ENCODE measurements around the gene RPL41.
"Not testable (repeated sequence)": the region's sequence is repeated elsewhere in the genome, so short reads cannot be mapped to it uniquely, and the experiment has no call there.

RPL41 gene

DNA sequence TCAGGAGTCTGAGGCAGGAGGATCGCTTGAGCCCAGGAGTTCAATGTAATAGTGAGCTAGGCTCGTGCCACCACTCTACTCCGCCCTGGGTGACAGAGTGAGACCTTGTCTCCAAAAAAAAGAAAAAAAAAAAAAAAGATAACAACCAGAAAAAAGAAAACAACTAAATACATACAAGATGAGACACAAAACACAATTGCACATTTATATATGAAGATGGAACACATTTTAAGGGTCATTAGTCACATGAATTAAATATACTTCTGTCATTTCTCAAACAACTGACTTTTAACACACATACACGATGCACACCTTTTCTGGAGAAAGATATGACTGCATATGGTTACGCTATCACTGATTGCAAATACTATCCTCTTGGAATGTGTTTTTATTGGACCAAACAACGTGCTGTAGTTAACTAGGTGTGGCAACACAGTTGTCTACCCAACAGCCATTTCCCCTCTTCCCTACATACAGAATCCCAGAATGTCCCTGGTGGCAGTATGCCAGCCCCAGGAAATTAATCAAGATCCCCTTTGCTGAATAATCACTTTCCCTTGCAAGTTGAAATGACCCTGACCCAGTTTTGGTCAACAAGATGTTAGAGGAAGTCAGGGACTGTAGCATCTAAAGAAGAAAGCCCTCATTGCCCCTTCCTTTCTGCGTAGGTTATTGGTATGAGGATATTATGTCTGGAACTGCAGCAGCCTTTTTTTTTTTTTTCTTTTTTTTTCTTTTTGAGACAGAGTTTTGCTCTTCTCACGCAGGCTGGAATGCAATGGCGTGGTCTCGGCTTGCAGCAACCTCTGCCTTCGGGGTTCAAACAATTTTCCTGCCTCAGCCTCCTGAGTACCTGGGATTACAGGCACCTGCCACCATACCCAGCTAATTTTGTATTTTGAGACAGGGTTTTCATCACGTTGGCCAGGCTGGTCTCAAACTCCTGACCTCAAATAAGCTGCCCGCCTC is 30.3 kb downstream of the RPL41 start:
- in situ Hi-C loops (cut with HindIII; ENCODE audit: low pct_ligation_motif_present, low pct_unique_long_range_greater_than_20kb, low sequenced_read_pairs) = no loop called here

DNA sequence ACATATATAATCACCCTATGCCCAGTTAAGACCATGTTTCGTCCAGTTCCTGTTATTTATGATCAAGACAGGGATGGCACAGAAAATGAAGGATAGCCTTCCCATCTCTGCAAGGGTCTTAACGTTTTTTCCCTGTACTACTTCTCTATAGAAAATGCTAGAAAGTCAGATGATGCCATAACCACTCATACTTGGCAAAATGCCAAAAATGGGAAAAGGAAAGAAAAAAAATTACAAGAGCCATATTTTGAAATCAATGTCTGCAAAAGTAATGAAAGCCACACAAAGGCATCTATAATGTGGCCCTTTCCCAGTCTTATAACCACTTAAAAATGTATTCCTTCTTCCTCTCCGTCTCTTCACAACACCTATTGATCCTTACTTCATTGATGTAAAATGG is 34.1 kb downstream of the RPL41 start:
- in situ Hi-C loops (cut with HindIII; ENCODE audit: low pct_ligation_motif_present, low pct_unique_long_range_greater_than_20kb, low sequenced_read_pairs) = no loop called here
- DNase-seq = peak; percentile 42

More for the DNA sequence above, 30.3 kb downstream of the RPL41 start:
- DNase-seq = no peak

DNA sequence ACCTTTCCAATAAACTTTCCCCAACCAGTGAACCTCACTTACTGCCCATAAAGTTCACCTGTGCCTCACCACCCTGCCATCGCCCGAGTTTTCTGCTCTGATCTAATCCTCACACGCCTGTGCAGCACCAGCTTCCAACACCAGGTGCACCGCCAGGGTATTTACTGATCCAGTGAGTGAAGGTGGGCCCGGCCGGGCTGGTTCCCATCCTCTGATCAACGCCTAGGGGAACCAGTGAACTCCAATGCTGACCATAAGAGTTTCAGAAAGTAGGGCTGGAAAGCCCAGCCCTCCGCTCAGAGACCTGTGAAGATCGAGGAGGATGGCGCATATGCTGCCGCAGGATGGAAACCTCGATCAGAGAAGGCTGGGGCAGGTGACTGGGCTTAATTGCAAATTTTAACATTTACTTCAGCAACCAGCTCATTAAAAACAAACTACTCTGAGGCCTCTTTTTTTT is 35.3 kb downstream of the RPL41 start:
- in situ Hi-C loops (cut with HindIII; ENCODE audit: low pct_ligation_motif_present, low pct_unique_long_range_greater_than_20kb, low sequenced_read_pairs) = no loop called here
- peak; percentile 83 for DNase-seq

DNA sequence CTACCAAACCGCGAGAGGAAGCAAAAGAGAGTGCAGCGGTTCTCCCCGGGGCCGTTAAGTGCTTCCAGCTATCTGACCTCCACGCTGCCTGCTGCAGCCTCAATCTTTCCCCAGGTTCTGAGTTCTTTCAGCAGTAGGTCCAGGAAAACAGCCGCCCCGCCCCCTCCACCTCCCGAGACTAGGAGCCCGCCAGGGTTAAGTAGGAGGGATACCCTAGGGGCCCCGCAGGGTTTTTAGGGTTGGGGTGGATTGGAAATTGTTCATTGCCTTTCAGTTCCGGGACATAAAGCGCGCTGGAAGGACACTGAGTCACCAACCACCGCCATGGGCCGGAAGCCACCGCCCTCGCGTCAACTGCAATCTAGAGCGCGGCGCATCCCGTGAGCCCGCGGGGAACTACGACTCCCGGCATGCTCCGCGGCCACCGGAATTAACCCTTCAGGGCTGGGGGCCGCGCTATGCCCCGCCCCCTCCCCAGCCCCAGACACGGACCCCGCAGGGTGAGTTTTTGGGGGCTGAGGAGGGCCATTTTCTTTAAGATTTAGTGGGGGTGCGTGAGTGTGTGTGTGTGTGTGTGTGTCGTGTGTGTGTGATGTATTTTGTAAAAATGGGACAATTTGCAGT is 35.8 kb downstream of the RPL41 start, which contains the start of gene MYL6B:
TSS of gene MYL6B (plus strand) at position 456 of the 624 bp plus-strand sequence. CDS start 1,332 bp downstream, outside the sequence.
- in situ Hi-C loops (cut with HindIII; ENCODE audit: low pct_ligation_motif_present, low pct_unique_long_range_greater_than_20kb, low sequenced_read_pairs) = no loop called here
- peak; percentile 98 for DNase-seq

DNA sequence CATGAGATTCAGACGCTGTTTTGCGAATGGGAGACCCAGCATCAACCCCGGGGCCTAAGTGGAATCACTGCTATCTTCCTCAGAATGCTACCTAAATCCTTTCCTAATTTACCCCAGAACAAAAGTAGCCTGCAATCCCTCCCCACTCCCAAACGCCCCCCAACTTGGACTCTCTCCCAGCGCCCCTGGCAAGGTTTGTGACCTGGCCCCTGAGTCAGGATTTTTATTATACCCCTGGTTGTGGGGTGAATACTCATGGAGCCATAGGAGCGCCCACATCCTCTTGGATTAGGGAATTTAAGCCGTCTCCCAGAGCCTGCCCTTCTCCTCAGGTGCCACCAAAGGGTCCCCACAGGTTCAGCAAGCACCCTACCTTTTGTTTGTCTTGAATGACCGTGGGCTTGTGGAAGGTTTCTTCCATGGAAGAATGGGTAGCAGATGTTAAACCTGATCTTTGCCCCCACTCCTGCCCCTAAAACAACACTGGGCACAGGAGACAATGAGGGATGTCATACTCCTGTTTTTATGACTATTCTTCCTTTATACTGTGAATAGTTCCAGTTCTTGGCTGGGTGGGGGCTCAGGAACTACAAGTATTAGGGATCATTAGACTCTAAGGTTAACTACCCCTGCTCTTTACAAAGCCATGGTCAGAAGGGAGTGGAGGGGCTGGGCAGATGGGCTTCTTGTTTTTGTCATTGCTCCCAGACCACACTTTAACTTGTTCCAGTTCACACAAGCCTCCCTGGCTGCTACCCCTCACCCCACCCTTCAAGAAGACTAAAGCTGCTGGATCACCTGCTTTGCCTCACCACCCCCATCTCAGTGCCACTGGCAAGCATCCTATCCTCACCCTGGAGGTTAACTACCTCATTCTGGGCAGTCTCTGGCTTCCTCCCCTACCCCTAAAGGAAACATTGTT is 36.6 kb downstream of the RPL41 start:
- in situ Hi-C loops (cut with HindIII; ENCODE audit: low pct_ligation_motif_present, low pct_unique_long_range_greater_than_20kb, low sequenced_read_pairs) = no loop called here

DNA sequence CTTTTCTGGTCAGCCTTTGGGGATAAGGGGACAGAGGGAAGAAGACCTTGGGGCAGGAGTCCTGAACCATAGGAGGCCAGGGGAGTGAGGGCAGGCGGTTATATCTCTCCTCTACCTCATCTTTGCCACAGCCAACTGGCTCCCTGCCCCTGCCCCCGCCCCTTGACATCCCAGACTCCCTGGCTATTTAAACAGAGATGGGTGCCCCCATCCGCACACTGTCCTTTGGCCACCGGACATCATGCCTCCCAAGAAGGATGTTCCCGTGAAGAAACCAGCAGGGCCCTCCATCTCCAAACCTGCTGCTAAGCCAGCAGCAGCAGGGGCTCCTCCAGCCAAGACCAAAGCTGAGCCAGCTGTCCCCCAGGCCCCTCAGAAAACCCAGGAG is 37.2 kb downstream of the RPL41 start:
- DNase-seq = no peak
- in situ Hi-C loops (cut with HindIII; ENCODE audit: low pct_ligation_motif_present, low pct_unique_long_range_greater_than_20kb, low sequenced_read_pairs) = no loop called here

More for the DNA sequence above, 36.6 kb downstream of the RPL41 start:
- no peak for DNase-seq

DNA sequence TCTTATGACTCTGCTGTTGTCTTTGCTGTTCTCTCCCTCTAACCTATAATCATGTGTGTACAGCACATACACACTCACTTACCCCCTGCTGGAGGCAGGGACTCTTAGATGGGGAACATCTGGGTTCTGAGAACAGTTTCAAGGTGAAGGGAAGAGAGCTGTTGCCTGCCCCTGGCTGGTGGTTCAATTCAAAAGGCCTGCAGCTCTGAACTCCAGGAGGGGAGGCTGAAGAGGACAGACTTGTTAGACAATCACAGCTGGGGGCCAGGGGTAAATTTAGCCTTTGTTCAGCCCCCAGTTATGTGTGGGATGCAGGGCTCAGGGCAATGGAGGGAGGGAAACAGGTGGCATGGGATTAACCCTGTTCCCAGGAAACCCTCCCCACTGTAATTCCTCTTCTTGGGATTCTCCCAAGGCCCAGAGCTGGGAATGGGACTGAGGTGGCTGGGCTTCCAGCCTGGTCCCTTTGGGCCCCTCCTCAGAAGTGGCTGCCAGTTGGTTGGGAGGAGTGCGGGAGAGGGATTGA is 37.9 kb downstream of the RPL41 start:
- in situ Hi-C loops (cut with HindIII; ENCODE audit: low pct_ligation_motif_present, low pct_unique_long_range_greater_than_20kb, low sequenced_read_pairs) = no loop called here
- DNase-seq = no peak

DNA sequence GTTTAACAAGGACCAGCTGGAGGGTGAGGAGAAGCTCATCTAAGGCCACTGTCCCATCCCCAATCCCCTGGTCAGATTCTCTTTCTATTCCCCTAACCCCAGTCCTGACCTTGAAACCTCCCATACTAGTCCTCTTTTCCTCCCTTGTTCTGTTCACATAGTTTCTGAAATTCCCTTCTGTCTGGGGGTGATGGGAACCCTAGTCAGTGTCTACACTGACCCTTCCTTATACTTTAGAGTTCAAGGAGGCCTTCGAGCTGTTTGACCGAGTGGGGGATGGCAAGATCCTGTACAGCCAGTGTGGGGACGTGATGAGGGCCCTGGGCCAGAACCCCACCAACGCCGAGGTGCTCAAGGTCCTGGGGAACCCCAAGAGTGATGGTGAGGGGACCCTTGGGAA is 38.4 kb downstream of the RPL41 start:
- DNase-seq = no peak
- in situ Hi-C loops (cut with HindIII; ENCODE audit: low pct_ligation_motif_present, low pct_unique_long_range_greater_than_20kb, low sequenced_read_pairs) = no loop called here

DNA sequence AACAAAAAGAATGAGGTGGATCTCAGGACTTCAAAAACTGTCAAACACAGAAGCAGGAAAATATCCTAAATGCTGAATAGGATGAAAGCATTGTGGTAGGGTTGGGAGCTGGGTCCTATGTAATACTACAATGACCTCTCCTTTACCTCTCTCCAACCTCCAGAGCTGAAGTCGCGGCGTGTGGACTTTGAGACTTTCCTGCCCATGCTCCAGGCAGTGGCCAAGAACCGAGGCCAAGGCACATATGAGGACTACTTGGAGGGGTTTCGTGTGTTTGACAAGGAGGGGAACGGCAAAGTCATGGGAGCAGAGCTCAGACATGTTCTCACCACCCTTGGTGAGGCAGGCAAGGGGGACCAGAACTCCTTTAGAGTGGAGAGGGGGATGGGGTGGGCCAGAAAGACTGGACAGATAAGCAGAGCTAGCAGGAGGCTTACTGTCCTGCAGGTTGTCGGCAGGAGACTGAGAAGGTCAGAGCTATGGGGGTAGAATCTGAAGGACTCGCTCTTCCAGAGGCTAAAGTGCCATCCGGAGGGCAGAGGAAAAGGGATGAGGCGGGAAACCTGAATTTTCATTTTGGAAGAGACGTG is 38.9 kb downstream of the RPL41 start:
- no peak for DNase-seq
- in situ Hi-C loops (cut with HindIII; ENCODE audit: low pct_ligation_motif_present, low pct_unique_long_range_greater_than_20kb, low sequenced_read_pairs) = no loop called here

DNA sequence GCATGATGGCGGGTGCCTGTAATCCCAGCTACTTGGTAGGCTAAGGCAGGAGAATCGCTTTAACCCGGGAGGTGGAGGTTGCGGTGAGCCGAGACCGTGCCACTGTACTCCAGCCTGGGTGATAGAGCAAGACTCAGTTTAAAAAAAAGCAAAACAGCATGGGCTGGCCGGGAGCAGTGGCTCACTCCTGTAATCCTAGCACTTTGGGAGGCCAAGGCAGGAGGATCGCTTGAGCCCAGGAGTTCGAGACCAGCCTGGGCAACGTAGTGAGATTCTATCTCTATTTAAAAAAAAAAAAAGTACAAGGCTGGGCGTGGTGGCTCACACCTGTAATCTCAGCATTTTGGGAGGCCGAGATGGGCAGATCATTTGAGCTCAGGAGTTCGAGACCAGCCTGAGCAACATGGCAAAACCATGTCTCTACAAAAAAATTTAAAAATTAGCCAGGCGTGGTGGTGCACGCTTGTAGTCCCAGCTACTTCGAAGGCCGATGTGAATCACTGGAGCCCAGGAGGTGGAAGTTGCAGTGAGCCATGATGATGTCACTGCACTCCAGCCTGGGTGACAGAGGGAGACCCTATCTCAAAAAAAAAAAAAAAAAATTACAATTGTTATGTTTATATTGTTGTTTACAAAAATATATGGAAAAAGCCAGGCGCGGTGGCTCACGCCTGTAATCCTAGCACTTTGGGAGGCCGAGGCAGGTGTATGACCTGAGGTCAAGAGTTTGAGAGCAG is 40.2 kb downstream of the RPL41 start:
- in situ Hi-C loops (cut with HindIII; ENCODE audit: low pct_ligation_motif_present, low pct_unique_long_range_greater_than_20kb, low sequenced_read_pairs) = not testable (repeated sequence)
- DNase-seq = peak; percentile 72

DNA sequence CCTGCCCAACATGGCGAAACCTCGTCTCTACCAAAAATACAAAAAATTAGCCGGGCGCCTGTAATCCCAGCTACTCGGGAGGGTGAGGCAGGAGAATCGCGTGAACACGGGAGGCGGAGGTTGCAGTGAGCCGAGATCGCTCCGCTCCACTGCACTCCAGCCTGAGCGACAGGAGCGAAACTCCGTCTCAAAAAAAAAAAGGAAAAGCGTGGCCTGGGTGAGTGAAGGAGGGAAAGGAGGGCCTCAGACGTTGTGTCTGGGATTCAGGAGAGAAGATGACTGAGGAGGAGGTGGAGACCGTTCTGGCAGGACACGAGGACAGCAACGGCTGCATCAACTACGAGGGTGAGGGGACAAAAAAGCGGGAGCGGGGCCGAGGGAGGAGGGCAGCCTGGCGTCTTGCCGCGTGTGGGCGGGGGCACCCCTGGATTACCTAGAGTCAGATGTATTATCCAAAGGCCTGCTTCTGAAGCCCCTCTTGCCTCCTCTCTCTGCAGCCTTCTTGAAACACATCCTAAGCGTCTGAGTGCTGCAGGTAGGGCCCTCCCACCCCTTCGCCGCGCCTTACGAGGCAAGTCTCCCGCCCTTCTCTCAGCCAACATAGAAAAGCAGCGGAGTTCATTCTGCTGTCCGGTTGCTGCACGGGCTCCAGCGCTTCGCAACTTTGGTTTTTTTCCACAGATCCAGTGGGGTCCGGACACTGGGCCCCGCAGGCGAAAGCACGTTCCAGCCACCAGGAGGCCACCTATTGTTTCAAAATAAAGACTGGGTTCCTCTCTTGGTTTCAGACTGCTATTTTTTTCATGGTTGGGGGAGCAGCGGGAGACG is 41.0 kb downstream of the RPL41 start:
- peak; percentile 95 for DNase-seq
- in situ Hi-C loops (cut with HindIII; ENCODE audit: low pct_ligation_motif_present, low pct_unique_long_range_greater_than_20kb, low sequenced_read_pairs) = no loop called here

DNA sequence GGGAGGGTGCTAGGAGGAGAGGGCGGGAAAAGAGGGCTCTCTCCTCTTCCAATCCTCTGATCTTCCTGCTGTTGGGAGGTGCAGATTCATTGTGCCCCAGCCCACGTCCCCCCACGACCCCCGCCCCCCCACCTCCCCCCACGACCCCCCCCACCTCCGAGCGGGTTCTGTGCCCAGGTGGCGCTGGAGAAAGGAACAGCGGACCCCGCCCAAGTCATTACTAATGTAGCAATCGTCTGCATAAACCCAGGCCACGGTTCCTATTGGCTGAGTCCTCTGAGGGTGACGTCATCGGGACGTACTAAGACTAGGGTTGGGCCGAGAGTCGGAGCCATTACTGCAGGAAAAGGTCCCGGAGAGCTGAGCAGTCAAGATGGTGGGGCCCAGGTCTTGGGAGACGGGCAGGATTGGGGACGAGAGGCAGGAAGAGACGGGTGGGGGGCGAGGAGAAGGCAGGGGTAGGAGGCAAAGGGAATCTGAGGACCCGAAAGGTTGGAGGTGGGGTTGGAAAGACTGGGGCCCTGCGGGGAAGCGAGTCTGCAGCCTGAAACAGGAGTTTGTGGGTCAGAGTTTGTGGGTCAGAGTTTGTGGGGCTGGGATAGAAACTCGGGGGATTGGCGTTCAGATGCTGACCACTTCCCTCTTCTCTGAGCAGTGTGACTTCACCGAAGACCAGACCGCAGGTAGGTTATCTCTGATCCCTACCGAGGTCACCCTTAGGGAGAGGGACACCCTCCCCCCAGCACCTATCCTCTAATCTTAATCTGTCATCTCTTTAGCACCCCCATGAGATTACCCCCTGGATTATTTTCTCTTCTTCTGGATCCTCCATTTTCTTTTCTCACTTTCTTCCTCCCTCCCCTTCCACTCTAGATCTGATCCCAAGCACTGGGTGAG is 41.8 kb downstream of the RPL41 start, which contains the start of gene MYL6:
TSS of gene MYL6 (plus strand) at position 331 of the 897 bp plus-strand sequence. CDS start at position 374, 43 bp downstream.
- in situ Hi-C loops (cut with HindIII; ENCODE audit: low pct_ligation_motif_present, low pct_unique_long_range_greater_than_20kb, low sequenced_read_pairs) = no loop called here
- peak; percentile 100 for DNase-seq

DNA sequence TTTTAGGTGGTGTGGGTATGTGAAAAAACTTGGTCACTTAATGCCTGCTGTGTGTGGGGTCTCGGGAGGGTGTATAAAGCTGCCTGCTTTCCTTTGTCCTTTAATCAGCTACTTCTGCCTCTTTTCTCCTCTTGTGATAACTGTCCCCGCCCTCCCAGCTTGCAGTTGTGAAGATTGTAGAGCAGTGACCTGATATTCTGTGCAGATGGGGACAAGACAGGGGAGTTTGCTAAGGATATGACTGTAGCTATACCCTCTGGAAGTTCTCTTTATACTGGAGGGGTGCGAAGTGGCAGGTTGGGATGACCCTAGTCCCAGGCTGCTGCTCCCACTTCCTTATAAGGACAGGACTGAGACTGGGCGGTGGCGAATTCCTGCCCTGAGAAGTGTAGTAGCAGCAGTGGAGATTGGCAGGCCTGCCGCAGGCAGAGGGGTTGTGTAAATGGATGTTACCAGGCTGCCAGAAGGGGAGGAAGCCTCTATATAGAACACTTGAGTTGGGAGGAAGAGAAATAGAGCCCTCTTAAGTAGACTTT is 42.6 kb downstream of the RPL41 start:
- in situ Hi-C loops (cut with HindIII; ENCODE audit: low pct_ligation_motif_present, low pct_unique_long_range_greater_than_20kb, low sequenced_read_pairs) = no loop called here
- DNase-seq = peak; percentile 78

DNA sequence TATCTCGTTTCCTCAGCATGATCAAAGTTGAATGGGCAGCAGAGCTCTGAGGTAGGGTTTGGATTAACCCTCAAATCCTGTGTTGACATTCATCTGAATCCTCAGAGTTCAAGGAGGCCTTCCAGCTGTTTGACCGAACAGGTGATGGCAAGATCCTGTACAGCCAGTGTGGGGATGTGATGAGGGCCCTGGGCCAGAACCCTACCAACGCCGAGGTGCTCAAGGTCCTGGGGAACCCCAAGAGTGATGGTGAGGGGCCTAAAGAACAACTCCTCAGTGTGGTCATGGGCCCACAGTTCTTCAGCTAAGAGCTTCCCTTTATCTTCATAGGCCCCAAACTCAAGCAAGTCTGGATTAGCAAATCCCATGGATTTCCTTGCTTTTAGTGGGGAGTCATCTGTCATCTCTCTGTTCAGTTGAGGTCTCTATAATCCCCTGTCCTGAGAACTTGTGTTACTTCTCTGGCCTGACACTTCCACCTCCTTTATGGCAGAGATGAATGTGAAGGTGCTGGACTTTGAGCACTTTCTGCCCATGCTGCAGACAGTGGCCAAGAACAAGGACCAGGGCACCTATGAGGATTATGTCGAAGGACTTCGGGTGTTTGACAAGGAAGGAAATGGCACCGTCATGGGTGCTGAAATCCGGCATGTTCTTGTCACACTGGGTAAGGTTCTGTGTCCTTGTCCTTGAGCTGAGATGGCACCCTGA is 43.2 kb downstream of the RPL41 start:
- no peak for DNase-seq
- in situ Hi-C loops (cut with HindIII; ENCODE audit: low pct_ligation_motif_present, low pct_unique_long_range_greater_than_20kb, low sequenced_read_pairs) = no loop called here

All from ACHN (cell line).